ENCODE data around the gene RORC. TPM values are rescaled to one million over a fixed set of nuclear protein-coding genes. Genes with fewer than 3 reads are reported as not detected.
A peak's percentile ranks its signal among the peaks of the same experiment; 100 is the strongest.

Gene RORC
- total RNA-seq, 6 donors from 2014 or later, result 10.3 to 46.2 (median 24.1) TPM

DNA sequence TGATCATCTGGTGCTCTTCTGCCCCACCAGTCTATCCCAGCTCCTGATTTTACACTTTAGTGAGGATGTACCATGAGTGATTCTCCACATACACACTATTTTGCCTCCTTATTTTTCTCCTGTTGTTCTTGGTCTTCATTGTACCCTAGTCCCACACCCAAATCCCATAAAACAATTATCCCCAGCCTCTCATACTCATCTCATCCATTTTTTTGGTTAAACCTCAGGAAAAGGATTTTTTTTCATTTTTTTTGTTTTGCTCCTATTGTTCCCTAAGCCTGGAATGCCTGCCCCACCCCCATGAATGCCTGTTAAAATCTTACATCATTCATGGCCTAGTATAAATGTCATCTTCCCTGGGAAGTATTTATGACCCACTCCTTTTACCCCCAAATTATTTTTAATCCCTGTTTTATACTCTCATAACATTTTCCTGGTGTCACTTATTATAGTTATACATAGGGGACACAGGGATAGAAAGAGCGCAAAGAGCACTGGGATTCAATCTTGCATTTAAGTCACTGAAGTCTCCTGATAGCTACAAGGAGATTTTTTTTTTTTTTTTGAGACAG is 21.5 kb downstream of the RORC start:
- WGBS, 2 donors, result 96 to 98% methylated on average over 1 of the region's 1 CpG
- DNase-seq (no peak), ATAC-seq (ENCODE audit: low FRiP score in 2 of 2) (no peak)
- TF ChIP-seq POLR2A (IDR thresholded peaks at IDR 0.05) (no peak), EP300 (IDR thresholded peaks at IDR 0.05) (no peak), POLR2AphosphoS5 (IDR thresholded peaks at IDR 0.05) (no peak)
- TF ChIP-seq, protein P1, sequence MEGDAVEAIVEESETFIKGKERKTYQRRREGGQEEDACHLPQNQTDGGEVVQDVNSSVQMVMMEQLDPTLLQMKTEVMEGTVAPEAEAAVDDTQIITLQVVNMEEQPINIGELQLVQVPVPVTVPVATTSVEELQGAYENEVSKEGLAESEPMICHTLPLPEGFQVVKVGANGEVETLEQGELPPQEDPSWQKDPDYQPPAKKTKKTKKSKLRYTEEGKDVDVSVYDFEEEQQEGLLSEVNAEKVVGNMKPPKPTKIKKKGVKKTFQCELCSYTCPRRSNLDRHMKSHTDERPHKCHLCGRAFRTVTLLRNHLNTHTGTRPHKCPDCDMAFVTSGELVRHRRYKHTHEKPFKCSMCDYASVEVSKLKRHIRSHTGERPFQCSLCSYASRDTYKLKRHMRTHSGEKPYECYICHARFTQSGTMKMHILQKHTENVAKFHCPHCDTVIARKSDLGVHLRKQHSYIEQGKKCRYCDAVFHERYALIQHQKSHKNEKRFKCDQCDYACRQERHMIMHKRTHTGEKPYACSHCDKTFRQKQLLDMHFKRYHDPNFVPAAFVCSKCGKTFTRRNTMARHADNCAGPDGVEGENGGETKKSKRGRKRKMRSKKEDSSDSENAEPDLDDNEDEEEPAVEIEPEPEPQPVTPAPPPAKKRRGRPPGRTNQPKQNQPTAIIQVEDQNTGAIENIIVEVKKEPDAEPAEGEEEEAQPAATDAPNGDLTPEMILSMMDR (IDR thresholded peaks at IDR 0.05), result no peak
- no peaks in the 10 kb centered on the region for H3K4me1 ChIP-seq
- no peaks in the 10 kb centered on the region for H3K9me3 ChIP-seq
- peaks cover 0 to 3% (median 0%) of the 10 kb centered on the region in 4 donors for H3K36me3 ChIP-seq
- H3K27ac ChIP-seq, result no peak overlapping the region
- no peak overlapping the region for H3K4me3 ChIP-seq
- no peaks in the 10 kb centered on the region for H3K27me3 ChIP-seq

DNA sequence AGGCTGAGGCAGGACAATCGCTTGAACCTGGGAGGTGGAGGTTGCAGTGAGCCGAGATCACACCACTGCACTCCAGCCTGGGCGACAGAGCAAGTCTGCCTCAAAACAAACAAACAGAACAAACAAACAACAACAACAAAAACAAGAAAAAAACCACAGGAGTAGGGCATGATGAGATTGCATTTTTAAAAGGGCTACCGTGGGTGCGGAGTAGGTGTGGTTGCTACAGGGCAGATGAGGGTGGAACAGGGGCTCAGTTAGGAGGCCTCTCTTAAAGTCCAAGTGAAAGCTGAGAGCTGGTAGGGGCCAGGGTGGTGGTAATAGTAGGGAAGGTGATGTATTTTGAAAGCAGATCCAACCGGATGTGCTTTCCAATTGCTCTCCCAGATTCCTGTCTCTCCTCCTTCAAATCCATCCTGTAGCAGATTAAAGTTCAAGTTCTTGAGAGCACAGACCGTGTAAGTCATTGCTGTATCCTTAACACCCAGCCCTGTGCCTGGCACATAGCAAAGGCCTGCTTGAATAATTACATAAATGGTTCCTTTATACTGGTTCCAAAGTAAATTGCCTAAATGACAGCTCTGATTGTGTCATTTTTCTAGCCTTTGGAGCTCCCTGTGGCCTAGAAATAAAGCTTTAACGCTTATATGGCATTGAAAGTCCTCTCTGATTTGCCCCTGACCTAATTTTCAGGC is 22.2 kb downstream of the RORC start:
- H3K9me3 ChIP-seq, result no peaks in the 10 kb centered on the region
- DNase-seq (no peak), ATAC-seq (ENCODE audit: low FRiP score in 2 of 2) (no peak)
- no peaks in the 10 kb centered on the region for H3K4me1 ChIP-seq
- 71% methylated on average over 8 of the region's 8 CpGs for WGBS, 2 donors
- H3K27ac ChIP-seq, result no peak overlapping the region
- no peaks in the 10 kb centered on the region for H3K27me3 ChIP-seq
- H3K36me3 ChIP-seq, result peaks cover 0 to 3% (median 0%) of the 10 kb centered on the region in 4 donors
- TF ChIP-seq EP300 (IDR thresholded peaks at IDR 0.05), result no peak
- TF ChIP-seq, protein P1 (IDR thresholded peaks at IDR 0.05), result no peak
- TF ChIP-seq POLR2AphosphoS5 (IDR thresholded peaks at IDR 0.05), result no peak
- TF ChIP-seq POLR2A (IDR thresholded peaks at IDR 0.05), result no peak
- H3K4me3 ChIP-seq, result no peak overlapping the region

DNA sequence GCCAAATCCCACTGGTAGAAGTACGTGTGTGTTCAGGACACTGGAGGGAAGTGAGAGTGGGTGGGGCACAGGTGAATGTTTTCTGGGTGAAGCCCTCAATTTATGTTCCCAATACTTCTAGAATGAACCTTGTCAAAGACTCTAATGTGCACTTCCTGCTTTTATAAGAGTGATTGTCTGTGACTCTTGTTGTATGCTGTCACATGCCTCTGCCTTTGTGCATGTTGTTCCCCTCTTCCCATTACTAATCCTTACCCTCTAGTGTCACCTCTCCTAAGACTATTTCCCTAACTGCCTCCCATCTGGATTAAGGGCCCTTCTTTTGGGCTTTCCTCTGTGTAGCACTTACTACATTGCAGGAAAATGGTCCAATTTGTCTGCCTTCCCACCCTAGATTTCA is 23.8 kb downstream of the RORC start:
- TF ChIP-seq EP300 (IDR thresholded peaks at IDR 0.05), result no peak
- no peak for TF ChIP-seq POLR2A (IDR thresholded peaks at IDR 0.05)
- no peak for TF ChIP-seq POLR2AphosphoS5 (IDR thresholded peaks at IDR 0.05)
- TF ChIP-seq, protein P1 (IDR thresholded peaks at IDR 0.05), result no peak
- Histone ChIP-seq H3K4me1 (no peaks in the 10 kb centered on the region), H3K4me3 (no peak overlapping the region), H3K27ac (no peak overlapping the region), H3K36me3 (peaks cover 0 to 3% (median 0%) of the 10 kb centered on the region in 4 donors), H3K27me3 (no peaks in the 10 kb centered on the region), H3K9me3 (no peaks in the 10 kb centered on the region)
- 61 to 77% methylated on average over 1 of the region's 1 CpG for WGBS, 2 donors
- DNase-seq (no peak), ATAC-seq (ENCODE audit: low FRiP score in 2 of 2) (no peak)

DNA sequence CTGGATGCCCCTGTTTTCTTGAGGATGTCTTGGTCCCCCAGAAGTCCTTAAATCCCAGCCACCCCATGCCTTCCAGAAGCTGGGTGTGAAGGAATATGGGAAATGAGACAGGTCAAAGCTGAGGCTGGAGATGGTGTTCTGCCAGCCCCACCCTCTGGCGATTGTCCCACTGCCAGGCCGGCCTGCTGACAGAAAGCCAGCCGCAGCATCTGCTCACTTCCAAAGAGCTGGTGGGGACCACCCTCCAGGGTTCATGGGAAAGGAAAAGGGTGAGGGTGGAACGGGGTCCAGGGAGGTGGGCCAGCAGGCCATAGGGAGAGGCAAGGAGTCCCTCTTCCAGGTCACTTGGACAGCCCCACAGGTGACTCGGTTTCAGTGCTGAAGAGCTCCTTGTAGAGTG is 24.5 kb downstream of the RORC start:
- 83 to 91% methylated on average over 5 of the region's 5 CpGs for WGBS, 2 donors
- TF ChIP-seq, protein P1 (IDR thresholded peaks at IDR 0.05), result no peak
- TF ChIP-seq POLR2AphosphoS5 (IDR thresholded peaks at IDR 0.05) (no peak), EP300 (IDR thresholded peaks at IDR 0.05) (no peak), POLR2A (IDR thresholded peaks at IDR 0.05) (no peak)
- Histone ChIP-seq H3K4me3 (no peak overlapping the region), H3K4me1 (no peaks in the 10 kb centered on the region), H3K27ac (no peak overlapping the region), H3K9me3 (no peaks in the 10 kb centered on the region), H3K27me3 (no peaks in the 10 kb centered on the region), H3K36me3 (no peaks in the 10 kb centered on the region)
- ATAC-seq (ENCODE audit: low FRiP score in 2 of 2) (peak in 1 of 2 donors; percentile 6), DNase-seq (no peak)

DNA sequence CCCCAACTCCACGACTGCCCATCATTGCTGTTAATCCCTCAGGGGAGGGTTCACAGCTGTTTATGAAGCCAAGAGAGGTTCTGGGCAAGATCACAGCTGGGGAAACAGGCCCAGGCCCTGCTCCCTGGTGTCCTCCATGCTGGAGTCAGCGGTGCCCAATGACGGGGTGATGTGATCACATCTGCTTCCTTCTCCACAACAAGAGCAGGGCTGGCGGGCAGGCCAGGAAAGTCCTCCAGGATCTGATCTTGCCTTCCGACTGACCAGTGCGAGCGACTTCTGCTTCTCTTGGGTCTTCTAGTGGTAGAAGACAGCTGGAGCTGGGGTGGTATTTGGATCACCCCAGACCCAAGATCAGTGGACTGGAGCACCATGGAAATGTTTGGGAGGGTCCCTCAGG is 25.4 kb downstream of the RORC start:
- no peaks in the 10 kb centered on the region for H3K9me3 ChIP-seq
- TF ChIP-seq, protein P1 (IDR thresholded peaks at IDR 0.05), result no peak
- TF ChIP-seq POLR2A (IDR thresholded peaks at IDR 0.05) (no peak), POLR2AphosphoS5 (IDR thresholded peaks at IDR 0.05) (no peak), EP300 (IDR thresholded peaks at IDR 0.05) (no peak)
- DNase-seq, result no peak
- H3K27me3 ChIP-seq, result no peaks in the 10 kb centered on the region
- ATAC-seq (ENCODE audit: low FRiP score in 2 of 2), result no peak
- H3K4me1 ChIP-seq, result no peaks in the 10 kb centered on the region
- no peak overlapping the region for H3K4me3 ChIP-seq
- no peaks in the 10 kb centered on the region for H3K36me3 ChIP-seq
- H3K27ac ChIP-seq, result no peak overlapping the region
- WGBS, 2 donors, result 79 to 93% methylated on average over 2 to 7 of the region's 7 CpGs
